HG03469 (cell line): ENCODE data around the gene PPIF.

Experiments
- ATAC-seq: cut with Tn5 transposase; IDR thresholded peaks from one replicate; pipeline ENCODE4 v1.9.1; 2021; ENCODE audit warnings: mild to moderate bottlenecking, moderate library complexity, moderate number of reproducible peaks; ENCODE audit not compliant: unreplicated experiment

Gene PPIF

DNA sequence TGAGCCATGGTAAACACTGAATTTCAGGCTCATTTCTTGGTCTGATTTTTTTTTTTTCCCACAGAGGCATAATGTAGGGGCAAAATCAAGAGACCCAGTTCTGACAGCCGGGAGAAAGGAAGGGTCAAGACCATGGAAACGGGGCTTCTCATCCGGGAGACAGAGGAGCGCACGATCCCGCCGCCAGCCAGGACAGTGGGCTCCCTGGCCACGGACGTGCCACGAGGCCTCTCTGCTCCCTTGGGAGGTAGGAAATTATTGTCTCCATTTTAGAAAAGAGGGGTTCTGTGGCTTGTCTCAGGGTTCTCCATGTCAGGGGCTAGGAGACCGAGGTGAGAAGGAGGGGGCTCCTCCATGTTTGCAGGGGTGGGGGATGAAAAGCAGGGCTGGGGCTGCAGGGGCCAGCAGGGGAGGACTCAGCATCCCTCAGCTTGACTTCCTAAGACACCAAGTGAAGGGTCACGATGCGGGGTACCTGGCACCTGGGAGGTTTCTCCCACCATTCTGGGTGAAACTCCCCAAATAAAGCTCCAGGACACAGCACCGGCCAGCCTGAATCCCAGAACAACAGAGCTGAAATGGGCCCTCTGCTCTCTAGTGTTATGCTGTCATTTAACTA is 37.6 kb downstream of the PPIF start:
- ATAC-seq = no peak

- no peak for ATAC-seq
Observed at GRCh38 chr10:79385392-79385795, 38.1 kb downstream of the PPIF start.

GRCh38 chr10:79385804-79386531 is 38.7 kb downstream of the PPIF start:
- ATAC-seq = no peak

GRCh38 chr10:79386637-79387465 is 39.6 kb downstream of the PPIF start:
- no peak for ATAC-seq

- no peak for ATAC-seq
Observed at GRCh38 chr10:79387466-79387973, 40.3 kb downstream of the PPIF start.

DNA sequence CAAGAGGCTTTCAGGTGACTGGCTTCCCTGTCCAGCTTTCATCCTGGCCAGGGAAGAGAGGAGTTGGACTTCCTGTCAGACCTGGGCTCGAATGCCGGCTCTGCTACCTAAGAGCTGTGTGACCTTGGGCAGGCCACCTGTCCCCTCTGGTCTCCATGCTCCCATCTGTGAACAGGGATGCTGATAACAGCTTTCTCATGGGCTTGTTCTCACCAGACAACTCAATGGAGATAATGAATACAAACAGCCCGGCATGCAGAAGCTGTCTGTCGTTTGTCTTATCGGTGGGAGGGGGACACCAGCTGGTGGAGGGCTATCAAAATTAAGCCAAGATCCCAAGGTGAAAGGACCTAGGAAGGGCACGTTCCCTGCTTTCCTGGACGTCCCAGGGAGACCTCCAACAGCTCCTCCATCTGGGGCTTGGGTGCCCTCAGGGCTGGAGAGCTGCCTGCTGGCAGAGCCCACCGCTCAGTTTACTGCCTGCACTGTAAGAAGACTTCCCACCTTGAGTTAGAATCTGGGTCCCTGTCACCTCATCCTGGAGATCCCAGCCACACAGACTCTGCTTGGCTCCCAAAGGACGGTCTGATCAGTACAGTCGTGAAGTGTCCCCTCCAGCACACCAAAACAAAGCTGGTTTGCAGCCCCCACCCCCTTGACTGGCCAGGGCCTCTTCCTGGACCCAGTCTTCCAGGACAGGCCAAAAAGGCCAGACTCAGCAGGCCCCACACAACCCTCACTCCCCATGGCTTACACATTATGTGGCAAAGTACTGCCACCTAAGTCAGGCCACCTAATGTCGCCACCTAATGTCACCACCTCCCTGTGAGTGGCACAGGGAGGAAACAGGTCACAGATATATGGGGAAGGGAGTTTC is 40.9 kb downstream of the PPIF start:
- no peak for ATAC-seq

GRCh38 chr10:79390057-79390456 is 42.8 kb downstream of the PPIF start:
- ATAC-seq = no peak

DNA sequence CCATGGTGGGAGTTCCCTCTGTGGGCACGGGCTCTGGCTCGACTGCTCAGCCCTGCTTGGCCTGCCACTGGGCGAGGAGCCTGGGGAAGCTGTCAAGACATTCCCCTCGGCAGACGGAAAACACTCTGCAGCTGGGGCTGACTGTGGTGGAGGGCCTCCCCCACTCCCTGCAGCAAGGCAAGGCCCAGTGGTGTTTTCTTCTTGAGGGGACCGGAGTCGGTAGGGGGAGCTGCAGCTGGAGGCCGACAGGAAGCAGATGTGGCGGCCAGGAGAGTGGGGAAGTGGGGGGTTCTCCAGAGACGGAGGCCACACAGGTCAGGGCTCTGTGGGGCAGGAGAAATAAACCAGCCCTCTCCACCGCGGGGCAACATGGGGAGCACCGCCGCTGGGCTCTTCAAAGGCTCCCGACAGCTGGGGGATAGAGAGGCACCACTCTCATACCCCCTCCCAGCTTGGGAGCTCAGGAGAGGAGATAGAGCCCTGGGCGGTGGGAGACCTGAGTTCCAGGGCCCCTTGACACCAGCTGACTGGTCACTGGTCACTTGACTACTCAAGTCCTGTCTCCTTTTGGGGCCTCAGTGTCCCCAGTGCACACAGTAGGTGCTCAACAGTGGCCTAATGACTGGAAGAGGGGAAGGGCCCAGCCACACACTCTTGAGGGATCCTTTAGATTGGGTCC is 43.4 kb downstream of the PPIF start:
- ATAC-seq = no peak

GRCh38 chr10:79391231-79392019 is 44.2 kb downstream of the PPIF start:
- ATAC-seq = no peak

DNA sequence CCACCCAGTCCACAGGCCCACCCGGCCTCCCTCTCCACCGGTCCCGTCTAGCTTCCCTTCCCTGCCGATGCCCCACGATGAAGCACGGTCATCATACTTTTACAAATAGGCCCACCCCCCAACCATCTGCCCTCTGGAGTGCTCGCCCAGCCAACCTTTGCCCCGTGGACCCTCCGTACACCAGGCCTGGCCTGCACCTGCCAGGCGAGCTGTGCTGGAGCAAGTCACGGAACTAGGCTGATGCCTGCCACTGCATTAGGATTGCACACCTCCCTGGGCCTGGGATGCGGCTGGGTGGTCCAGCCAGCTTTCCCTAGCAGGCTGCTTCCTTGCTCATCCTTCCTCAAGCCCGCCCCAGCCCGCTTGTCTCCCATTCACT is 44.7 kb downstream of the PPIF start:
- no peak for ATAC-seq

DNA sequence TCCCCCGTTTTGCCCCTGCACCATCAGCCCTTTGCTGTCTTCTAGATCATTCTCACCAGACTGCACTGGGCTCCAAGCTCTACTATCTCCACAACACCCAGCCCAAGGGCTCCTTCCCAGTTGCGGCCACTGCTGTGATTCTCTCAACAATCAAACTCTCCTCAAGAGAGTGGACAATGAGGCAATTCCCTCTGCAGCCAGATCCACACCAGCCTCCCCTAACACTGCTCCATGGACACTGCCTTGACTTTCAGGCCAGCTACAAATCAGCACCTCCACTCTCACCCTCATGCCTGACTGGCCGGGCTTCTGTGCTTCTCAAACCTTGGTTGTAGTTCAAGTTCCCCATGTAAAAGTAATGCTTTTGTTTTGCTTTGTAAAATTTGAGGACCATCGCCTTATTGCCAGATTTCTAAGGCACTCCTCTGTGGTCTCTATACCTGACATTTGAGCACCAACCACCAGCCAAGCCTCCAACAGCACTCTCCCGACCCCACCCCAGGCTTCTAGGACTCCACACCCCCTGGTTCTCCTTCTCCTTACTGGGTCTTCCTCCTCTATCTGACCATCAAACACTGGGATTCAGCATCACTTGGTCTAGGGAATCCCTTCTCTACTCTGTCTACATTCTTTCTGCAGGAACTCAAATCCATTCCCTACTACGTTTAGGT is 45.4 kb downstream of the PPIF start:
- ATAC-seq = no peak

- ATAC-seq = no peak
Observed at GRCh38 chr10:79393221-79393923, 46.1 kb downstream of the PPIF start.

DNA sequence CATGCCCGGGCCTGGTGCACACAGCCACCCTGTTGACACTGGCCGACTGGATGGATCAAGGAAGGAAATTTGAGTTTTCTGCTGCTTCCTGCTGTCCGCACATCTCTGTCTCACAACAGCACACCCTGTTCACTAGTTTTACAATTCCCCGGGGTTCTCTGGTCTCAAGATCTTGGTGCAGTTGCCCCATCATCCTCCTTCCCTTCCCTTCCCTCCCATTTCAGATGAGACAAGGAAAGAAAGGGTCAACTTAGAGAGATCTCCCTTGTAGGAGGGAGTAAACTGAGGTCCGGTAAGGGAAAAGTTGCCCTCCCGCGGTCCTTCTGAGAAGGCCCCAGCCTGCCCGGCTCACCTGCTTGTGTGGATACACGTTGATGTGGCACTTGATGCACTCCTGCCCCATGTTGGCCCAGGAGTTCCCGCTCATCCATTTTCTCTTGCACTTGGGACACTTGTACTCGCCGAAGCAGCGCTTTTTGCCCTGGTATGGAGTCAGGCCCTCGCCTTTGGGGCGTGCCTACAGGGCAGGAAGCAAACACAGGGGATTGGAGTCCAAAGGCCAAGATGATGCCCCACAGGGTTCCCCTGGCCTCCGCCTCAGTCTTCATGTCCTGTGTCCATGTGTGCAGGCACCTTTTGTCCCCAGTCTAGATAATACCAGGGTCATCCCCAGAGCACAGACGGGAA is 46.8 kb downstream of the PPIF start:
- ATAC-seq = no peak

DNA sequence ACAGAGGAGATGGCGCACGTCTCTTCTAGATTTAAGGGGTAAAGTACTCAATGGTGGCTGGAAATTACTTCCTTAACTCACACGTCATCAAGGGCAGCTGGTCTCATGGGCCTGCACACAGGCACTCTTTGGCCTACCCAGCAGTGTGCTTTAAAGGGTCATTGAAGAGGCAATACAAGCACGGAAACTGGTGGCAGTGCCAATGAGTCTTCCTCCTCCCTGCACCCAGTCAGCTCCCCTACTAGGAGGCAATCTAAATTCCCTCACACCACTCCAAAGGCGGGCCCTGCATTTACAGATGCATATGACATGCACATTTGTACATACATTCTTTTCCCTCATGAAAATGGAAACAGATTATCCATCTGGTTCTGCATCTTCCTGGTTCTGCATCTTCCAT is 47.4 kb downstream of the PPIF start:
- no peak for ATAC-seq

GRCh38 chr10:79396520-79396919 is 49.3 kb downstream of the PPIF start:
- no peak for ATAC-seq

- ATAC-seq = no peak
Observed at GRCh38 chr10:79397051-79397450, 49.8 kb downstream of the PPIF start.

GRCh38 chr10:79397575-79398303 is 50.5 kb downstream of the PPIF start:
- no peak for ATAC-seq
